HepG2 (cell line): ENCODE measurements around the gene RAB1B. TPM values are rescaled to one million over a fixed set of nuclear protein-coding genes. Genes with fewer than 3 reads are reported as not detected.

Experiments used
- ATAC-seq: fragments of 200-7000 bp; cut with Tn5 transposase; 3 replicates; pipeline ENCODE4 v1.9.1; 2020; ENCODE audit warnings: mild to moderate bottlenecking, moderate library complexity
- BruUV-seq: library from RNA; stranded (reverse); fragments of 400-500 nt; replicated peaks from 2 replicates; lab custom pipeline; 2021; lab: Mats Ljungman, UMichigan
- CTCF ChIA-PET: fragments of 300-600 bp; formaldehyde crosslinking; extraction: SDS; loops from one replicate; lab custom pipeline; 2021; ENCODE audit warnings: low total read pairs, inconsistent platforms, low intra/inter-chr PET ratio; lab: Yijun Ruan, JAX
- POLR2A ChIA-PET: fragments of 350-600 bp; sonication (Branson Sonifier 250); formaldehyde crosslinking; loops from one replicate; lab custom pipeline; 2020; ENCODE audit warnings: antibody characterized with exemption, inconsistent platforms; lab: Yijun Ruan, JAX
- DNase-seq: peaks from one replicate; pipeline ENCODE4 v3.0.0-alpha.2; 2015; ENCODE audit warnings: low spot score
- FAIRE-seq: peaks from 3 replicates; lab custom pipeline; 2011; peaks lifted over from hg19 to GRCh38; lab: Jason Lieb, UNC
- H2AFZ ChIP-seq: one replicate; pipeline ENCODE4 v1.6.1; 2011; ENCODE audit warnings: low read length, inconsistent platforms
- H3K27ac ChIP-seq: fragments of 300-600 bp; 3 replicates; pipeline ENCODE4 v1.8.0; 2011; ENCODE audit warnings: mixed run types, mild to moderate bottlenecking, mixed read lengths, low read length, inconsistent platforms; ENCODE audit not compliant: insufficient read depth; ENCODE audit errors: extremely low read length
- H3K27me3 ChIP-seq, 2 experiments: fragments of 200-600 bp in 1 of 2; 2 replicates in 1 of 2; 3 replicates in 1 of 2; pipeline versions ENCODE4 v1.6.0 to v1.8.0; 2011; ENCODE audit warnings: low read length in 2 of 2, mild to moderate bottlenecking in 2 of 2, moderate library complexity in 2 of 2, inconsistent platforms in 1 of 2; ENCODE audit not compliant: insufficient read depth in 2 of 2, control insufficient read depth in 1 of 2
- H3K36me3 ChIP-seq, 2 experiments: fragments of 200-600 bp in 1 of 2; replicated peaks in 1 of 2; 2 replicates in 1 of 2; 3 replicates in 1 of 2; pipeline versions ENCODE4 v1.5.1 to v1.8.0; 2011; ENCODE audit warnings: low read length in 2 of 2, inconsistent platforms in 1 of 2; ENCODE audit not compliant: insufficient read depth in 2 of 2, control insufficient read depth in 1 of 2
- H3K4me1 ChIP-seq: 2 replicates; pipeline ENCODE4 v1.5.1; 2012; ENCODE audit warnings: low read length, inconsistent platforms; ENCODE audit not compliant: insufficient read depth
- H3K4me2 ChIP-seq: 2 replicates; pipeline ENCODE4 v1.6.0; 2011; ENCODE audit warnings: low read depth, low read length, inconsistent platforms
- H3K4me3 ChIP-seq, 3 experiments: fragments of 200-600 bp in 1 of 3; sonication (generic), shearing (Covaris generic) in 1 of 3; replicated peaks in 1 of 3; 2 replicates each; pipeline ENCODE4 v1.5.1; 2011 to 2016; ENCODE audit warnings: low read length in 3 of 3, inconsistent platforms in 2 of 3, low read depth in 2 of 3, mild to moderate bottlenecking in 2 of 3, control low read depth in 1 of 3, mixed read lengths in 1 of 3; ENCODE audit not compliant: insufficient read depth in 1 of 3
- H3K79me2 ChIP-seq: one replicate; pipeline ENCODE4 v1.6.1; 2011; ENCODE audit warnings: low read length, inconsistent platforms; ENCODE audit not compliant: insufficient read depth
- H3K9ac ChIP-seq: 2 replicates; pipeline ENCODE4 v1.6.0; 2011; ENCODE audit warnings: mild to moderate bottlenecking, low read depth, low read length, inconsistent platforms; ENCODE audit not compliant: insufficient read depth
- H3K9me3 ChIP-seq: 2 replicates; pipeline ENCODE4 v1.5.1; 2012; ENCODE audit warnings: mild to moderate bottlenecking, low read length
- H4K20me1 ChIP-seq: 2 replicates; pipeline ENCODE4 v1.6.0; 2011; ENCODE audit warnings: inconsistent platforms, mild to moderate bottlenecking, low read length, moderate library complexity; ENCODE audit not compliant: insufficient read depth
- EED ChIP-seq: sonication (generic); formaldehyde crosslinking; IDR thresholded peaks from 2 replicates; pipeline ENCODE4 v1.5.0; 2020; ENCODE audit warnings: mild to moderate bottlenecking, missing genetic modification reagents
- ETS1 ChIP-seq: sonication (generic); formaldehyde crosslinking; IDR thresholded peaks from 2 replicates; pipeline ENCODE4 v1.4.0; 2020; ENCODE audit warnings: missing genetic modification reagents
- POGZ ChIP-seq: sonication (generic); formaldehyde crosslinking; IDR thresholded peaks from 2 replicates; pipeline ENCODE4 v1.4.0; 2020; ENCODE audit warnings: mild to moderate bottlenecking, missing genetic modification reagents
- POLR2G ChIP-seq: fragments of 200-400 bp; formaldehyde crosslinking; IDR thresholded peaks from 2 replicates; pipeline ENCODE4 v1.6.1; 2018; ENCODE audit warnings: mild to moderate bottlenecking, low read depth, low read length, moderate library complexity
- SRSF4 ChIP-seq: fragments of 200-400 bp; formaldehyde crosslinking; IDR thresholded peaks from one replicate; pipeline ENCODE4 v1.6.1; 2018; ENCODE audit warnings: mild to moderate bottlenecking, low read depth, low read length, moderate library complexity; ENCODE audit not compliant: poor library complexity, severe bottlenecking
- ZHX2 ChIP-seq, 2 experiments: sonication (generic) in 1 of 2; formaldehyde crosslinking in 1 of 2; IDR thresholded peaks; 2 replicates each; pipeline versions ENCODE4 v1.6.1 to v1.9.0; 2014 to 2022; ENCODE audit warnings: antibody characterized with exemption in 1 of 2, borderline replicate concordance in 1 of 2, inconsistent platforms in 1 of 2, low read depth in 1 of 2, missing genetic modification reagents in 1 of 2
- ZNF496 ChIP-seq: sonication (generic); formaldehyde crosslinking; IDR thresholded peaks from 2 replicates; pipeline ENCODE4 v1.8.1; 2023; ENCODE audit warnings: mild to moderate bottlenecking, moderate library complexity, missing genetic modification reagents; ENCODE audit not compliant: insufficient replicate concordance
- ZNF75D ChIP-seq: sonication (generic); formaldehyde crosslinking; IDR thresholded peaks from 2 replicates; pipeline ENCODE4 v1.8.1; 2023; ENCODE audit warnings: missing genetic modification reagents, mild to moderate bottlenecking, borderline replicate concordance
- ZNF784 ChIP-seq: sonication (generic); formaldehyde crosslinking; IDR thresholded peaks from 2 replicates; pipeline ENCODE4 v1.5.1; 2020; ENCODE audit warnings: missing genetic modification reagents, mild to moderate bottlenecking, borderline replicate concordance
- ZSCAN30 ChIP-seq: sonication (generic); formaldehyde crosslinking; IDR thresholded peaks from 2 replicates; pipeline ENCODE4 v1.5.0; 2020; ENCODE audit warnings: mild to moderate bottlenecking, missing genetic modification reagents
- ZUFSP ChIP-seq: sonication (generic); formaldehyde crosslinking; IDR thresholded peaks from 2 replicates; pipeline ENCODE4 v1.9.0; 2021; ENCODE audit warnings: missing genetic modification reagents, mild to moderate bottlenecking, borderline replicate concordance
- WGBS: methylation state at CpG from one replicate; pipeline ENCODE4 v1.1.6; 2017; ENCODE audit warnings: low lambda C conversion rate; 5-methylcytosine and 5-hydroxymethylcytosine counted together
- in situ Hi-C: cut with HindIII; loops from 2 replicates; pipeline ENCODE4 v1.10.0; 2017; ENCODE audit warnings: low pct_unique_long_range_greater_than_20kb; ENCODE audit not compliant: extremely low pct_ligation_motif_present
- intact Hi-C: fragments of 100-400 bp; cut with micrococcal nuclease; formaldehyde crosslinking; loops from one replicate; pipeline ENCODE4 v1.10.0; 2022; ENCODE audit not compliant: unreplicated experiment
- polyA plus RNA-seq, 8 experiments: library from polyadenylated mRNA; depleted of rRNA in 3 of 8; stranded (reverse) in 7 of 8; unstranded in 1 of 8; fragments of >200 nt; fragmentation: Illumina TruSeq in 4 of 8; extraction: Trizol in 4 of 8; gene quantifications; 2 replicates each; pipeline versions ENCODE4 v1.2.1 to v1.2.3, GENCODE V29; 2011 to 2016; ENCODE audit warnings: low read depth in 4 of 8, missing spikeins in 1 of 8, mixed read lengths in 1 of 8; ENCODE audit not compliant: insufficient read depth in 1 of 8
- total RNA-seq, 5 experiments: library from RNA; depleted of rRNA; stranded (reverse); fragments of >200 nt; fragmentation: Illumina TruSeq; extraction: Trizol; gene quantifications; 2 replicates each; pipeline ENCODE4 v1.2.3, GENCODE V29; 2016; ENCODE audit warnings: low read depth in 1 of 5
- TF ChIP-seq, protein P1 (sequence below): IDR thresholded peaks from 2 replicates; pipeline ENCODE4 v1.6.1; 2018; ENCODE audit warnings: missing genetic modification reagents, mild to moderate bottlenecking, missing compliant biosample characterization

The RAB1B gene
- total and polyA plus RNA-seq, 2 of the 13 experiments (the other 11 are each of a cell fraction or from before 2014, with no cell fraction given), result 77.9 to 87.9 TPM

GRCh38 chr11:66310324-66310723 lies 41.9 kb downstream of the RAB1B start:
- POLR2A ChIA-PET, result interaction anchor here (2.9 to 5.2 kb wide), 3 partner anchors 10 to 23 kb away, joined by 10 to 121 read pairs (median 35); partner anchors contain the start of gene YIF1A
- WGBS, result 58% methylated on average over 8 of the region's 8 CpGs
- Histone ChIP-seq H3K4me3 (no peak overlapping the region), H2AFZ (no peak overlapping the region), H3K79me2 (no peaks in the 10 kb centered on the region), H3K9me3 (no peaks in the 10 kb centered on the region), H3K4me1 (peaks cover 36% of the 10 kb centered on the region), H3K27me3 (peaks cover under 1 to 7% of the 10 kb centered on the region in 2 experiments; a peak in 1 of 5 replicates), H3K9ac (no peak overlapping the region), H3K36me3 (no peaks in the 10 kb centered on the region), H3K4me2 (no peak overlapping the region), H3K27ac (no peak overlapping the region), H4K20me1 (no peaks in the 10 kb centered on the region)
- DNase-seq (no peak), FAIRE-seq (no peak), ATAC-seq (no peak)
- in situ Hi-C loops (no loop called here), intact Hi-C loops (loop anchor here (10.0 kb wide), 1 partner anchor 74 kb away; no protein-coding TSS in a partner anchor)
- BruUV-seq, result no TSS peak
- CTCF ChIA-PET, result interaction anchor here (4.2 kb wide), 1 partner anchor 26 kb away, joined by 32 read pairs; the partner anchor contains the start of gene RIN1
- TF ChIP-seq, protein P1, sequence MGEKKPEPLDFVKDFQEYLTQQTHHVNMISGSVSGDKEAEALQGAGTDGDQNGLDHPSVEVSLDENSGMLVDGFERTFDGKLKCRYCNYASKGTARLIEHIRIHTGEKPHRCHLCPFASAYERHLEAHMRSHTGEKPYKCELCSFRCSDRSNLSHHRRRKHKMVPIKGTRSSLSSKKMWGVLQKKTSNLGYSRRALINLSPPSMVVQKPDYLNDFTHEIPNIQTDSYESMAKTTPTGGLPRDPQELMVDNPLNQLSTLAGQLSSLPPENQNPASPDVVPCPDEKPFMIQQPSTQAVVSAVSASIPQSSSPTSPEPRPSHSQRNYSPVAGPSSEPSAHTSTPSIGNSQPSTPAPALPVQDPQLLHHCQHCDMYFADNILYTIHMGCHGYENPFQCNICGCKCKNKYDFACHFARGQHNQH (CRISPR knock-in tag), result no peak
- TF ChIP-seq ZNF496, result no peak
- no peak for TF ChIP-seq POLR2G
- no peak for TF ChIP-seq ZNF75D
- TF ChIP-seq EED (CRISPR knock-in tag), result no peak
- TF ChIP-seq ZUFSP (CRISPR knock-in tag), result no peak
- no peak for TF ChIP-seq POGZ (CRISPR knock-in tag)
- no peak for TF ChIP-seq SRSF4
- TF ChIP-seq ZNF784 (CRISPR knock-in tag), result no peak
- TF ChIP-seq ZHX2 (IDR thresholded peaks at IDR 0.05; ENCODE audit: low read depth), result no peak
- no peak for TF ChIP-seq ZHX2 (CRISPR knock-in tag; IDR thresholded peaks at IDR 0.05; ENCODE audit: borderline replicate concordance)
- no peak for TF ChIP-seq ETS1 (CRISPR knock-in tag)
- no peak for TF ChIP-seq ZSCAN30 (CRISPR knock-in tag)
